K562 (cell line): ENCODE measurements around the gene TOX2. TPM values are rescaled to one million over a fixed set of nuclear protein-coding genes. Genes with fewer than 3 reads are reported as not detected.
A peak's percentile ranks its signal among the peaks of the same experiment; 100 is the strongest.

ENCODE experiments used
- BRF1 ChIP-seq: IDR thresholded peaks from 3 replicates; pipeline ENCODE4 v1.6.1; 2011; ENCODE audit warnings: borderline replicate concordance, mild to moderate bottlenecking; ENCODE audit not compliant: insufficient read length; ENCODE audit errors: extremely low read depth
- CHD4 ChIP-seq: fragments of 200-600 bp; sonication (generic); IDR thresholded peaks from 3 replicates; pipeline ENCODE4 v1.6.1; 2012; ENCODE audit warnings: low read depth, mild to moderate bottlenecking, mixed read lengths, low read length, inconsistent platforms; ENCODE audit not compliant: insufficient read depth, insufficient replicate concordance, poor library complexity, severe bottlenecking
- DPF2 ChIP-seq: fragments of 450-650 bp; IDR thresholded peaks from 2 replicates; pipeline ENCODE4 v1.6.1; 2016
- EZH2 ChIP-seq: IDR thresholded peaks from 2 replicates; pipeline ENCODE4 v1.6.1; 2012; ENCODE audit warnings: low read depth, mild to moderate bottlenecking, inconsistent platforms, low read length, borderline replicate concordance
- HDGF ChIP-seq: fragments of 450-650 bp; IDR thresholded peaks from 2 replicates; pipeline ENCODE4 v1.6.1; 2016
- HOMEZ ChIP-seq: fragments of 250-450 bp; sonication (Bioruptor Pico); IDR thresholded peaks from 2 replicates; pipeline ENCODE4 v1.4.0; 2020; ENCODE audit warnings: mild to moderate bottlenecking, moderate library complexity
- MAFF ChIP-seq: IDR thresholded peaks from 2 replicates; pipeline ENCODE4 v1.6.1; 2012; ENCODE audit warnings: low read length, improper control_type of control experiment
- MECOM ChIP-seq: fragments of 250-450 bp; sonication (Bioruptor Pico); IDR thresholded peaks from 2 replicates; pipeline ENCODE4 v1.8.0; 2022; ENCODE audit warnings: inconsistent platforms
- MTA2 ChIP-seq: fragments of 450-650 bp; IDR thresholded peaks from 2 replicates; pipeline ENCODE4 v1.6.1; 2016; ENCODE audit warnings: low read depth
- NFE2L1 ChIP-seq: fragments of 450-650 bp; IDR thresholded peaks from 2 replicates; pipeline ENCODE4 v1.6.1; 2016; ENCODE audit warnings: missing genetic modification characterization, low read depth, mild to moderate bottlenecking, missing compliant biosample characterization, moderate library complexity, borderline replicate concordance
- PYGO2 ChIP-seq: fragments of 450-650 bp; IDR thresholded peaks from 2 replicates; pipeline ENCODE4 v1.6.1; 2016; ENCODE audit warnings: mild to moderate bottlenecking, missing genetic modification characterization, moderate library complexity, missing compliant biosample characterization
- RBFOX2 ChIP-seq: fragments of 200-400 bp; formaldehyde crosslinking; IDR thresholded peaks from 2 replicates; pipeline ENCODE4 v1.6.1; 2017; ENCODE audit warnings: low read depth, mild to moderate bottlenecking, low read length, moderate library complexity
- TFAM ChIP-seq: fragments of 250-450 bp; sonication (Bioruptor Pico); conservative IDR thresholded peaks from 2 replicates; pipeline ENCODE4 v1.5.0; 2021; ENCODE audit warnings: mild to moderate bottlenecking, moderate library complexity
- TFE3 ChIP-seq: fragments of 450-650 bp; formaldehyde crosslinking; IDR thresholded peaks from 2 replicates; pipeline ENCODE4 v1.4.0; 2020; ENCODE audit warnings: mild to moderate bottlenecking, mixed read lengths
- ZBTB49 ChIP-seq: sonication (generic); formaldehyde crosslinking; IDR thresholded peaks from 2 replicates; pipeline ENCODE4 v1.8.0; 2022; ENCODE audit warnings: missing genetic modification reagents, mild to moderate bottlenecking, borderline replicate concordance
- ZNF184 ChIP-seq: sonication (generic); formaldehyde crosslinking; IDR thresholded peaks from 2 replicates; pipeline ENCODE4 v1.5.0; 2020; ENCODE audit warnings: missing genetic modification reagents
- ZNF217 ChIP-seq: sonication (generic); formaldehyde crosslinking; IDR thresholded peaks from 2 replicates; pipeline ENCODE4 v1.8.0; 2022; ENCODE audit warnings: mild to moderate bottlenecking, missing genetic modification reagents
- ZNF253 ChIP-seq: fragments of 250-450 bp; sonication (Bioruptor Pico); conservative IDR thresholded peaks from 2 replicates; pipeline ENCODE4 v1.6.1; 2021; ENCODE audit warnings: mild to moderate bottlenecking
- ZNF695 ChIP-seq: fragments of 450-650 bp; formaldehyde crosslinking; IDR thresholded peaks from 2 replicates; pipeline ENCODE4 v1.4.0; 2020; ENCODE audit warnings: mild to moderate bottlenecking, moderate library complexity
- ZNF696 ChIP-seq: fragments of 250-450 bp; sonication (Bioruptor Pico); conservative IDR thresholded peaks from 2 replicates; pipeline ENCODE4 v1.4.0; 2020; ENCODE audit warnings: mild to moderate bottlenecking, moderate library complexity
- ZNF77 ChIP-seq: fragments of 250-450 bp; sonication (Bioruptor Pico); IDR thresholded peaks from 2 replicates; pipeline ENCODE4 v1.5.0; 2020
- polyA plus RNA-seq, 8 experiments: library from polyadenylated mRNA; depleted of rRNA in 4 of 8; stranded (reverse) in 5 of 8; unstranded in 3 of 8; fragments of >200 nt; fragmentation: Nextera tagmentation in 2 of 8; fragmentation: Illumina TruSeq in 1 of 8; extraction: Ambion mirVana in 2 of 8; extraction: Trizol in 1 of 8; gene quantifications; 2 replicates each; pipeline versions ENCODE4 v1.2.1 to v1.2.3, GENCODE V29; 2011 to 2014; ENCODE audit warnings: inconsistent platforms in 1 of 8, missing spikeins in 1 of 8
- total RNA-seq, 7 experiments: library from RNA; depleted of rRNA in 6 of 7; stranded (reverse); fragments of >200 nt in 6 of 7; fragmentation: Illumina TruSeq in 2 of 7; extraction: Trizol in 2 of 7; gene quantifications; 2 replicates each; pipeline versions ENCODE4 v1.2.1 to v1.2.3, GENCODE V29; 2011 to 2021; ENCODE audit warnings: low replicate concordance in 1 of 7
- TF ChIP-seq, protein P1 (sequence below): fragments of 250-450 bp; sonication (Bioruptor Pico); IDR thresholded peaks from 2 replicates; pipeline ENCODE4 v1.8.0; 2022; ENCODE audit warnings: moderate library complexity, mild to moderate bottlenecking, inconsistent platforms
- TF ChIP-seq, protein P2 (sequence below): fragments of 250-450 bp; sonication (Bioruptor Pico); IDR thresholded peaks from 2 replicates; pipeline ENCODE4 v1.5.0; 2021

Gene TOX2
- total and polyA plus RNA-seq, 9 of the 15 experiments (the other 6 are each of a cell fraction or from before 2014, with no cell fraction given), result not detected

DNA sequence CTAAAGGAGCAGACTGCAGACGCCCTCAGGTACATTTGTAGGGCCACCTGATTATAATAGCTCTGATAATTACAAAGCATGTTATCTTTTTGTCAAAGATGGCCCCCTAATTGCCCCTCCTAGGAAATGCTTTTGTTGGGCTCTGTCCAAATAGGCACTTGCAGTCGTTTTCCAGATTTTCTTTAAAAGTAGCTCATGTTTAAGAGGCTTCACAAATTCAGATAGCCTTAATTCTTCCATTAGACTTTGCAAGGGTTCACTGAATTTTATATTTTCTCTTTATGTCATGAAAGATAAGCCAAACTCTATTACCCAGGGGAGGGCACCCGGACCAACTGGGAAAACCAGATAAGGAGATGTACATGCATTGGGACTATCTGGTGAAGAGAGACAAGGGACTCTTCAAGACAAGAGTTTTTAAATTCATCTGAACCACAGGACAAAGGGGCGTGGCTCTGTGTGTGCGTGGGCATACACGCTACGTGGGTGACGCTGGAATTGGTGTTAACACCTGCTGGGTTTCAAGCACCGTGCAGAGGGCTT, 95.6 kb downstream of the TOX2 start (continued):
- TF ChIP-seq RBFOX2, result no peak
- TF ChIP-seq MAFF, result no peak
- TF ChIP-seq MECOM, result no peak
- no peak for TF ChIP-seq HDGF
- peak; percentile 95 for TF ChIP-seq MTA2
- no peak for TF ChIP-seq ZNF695
- no peak for TF ChIP-seq CHD4
- TF ChIP-seq, protein P1, sequence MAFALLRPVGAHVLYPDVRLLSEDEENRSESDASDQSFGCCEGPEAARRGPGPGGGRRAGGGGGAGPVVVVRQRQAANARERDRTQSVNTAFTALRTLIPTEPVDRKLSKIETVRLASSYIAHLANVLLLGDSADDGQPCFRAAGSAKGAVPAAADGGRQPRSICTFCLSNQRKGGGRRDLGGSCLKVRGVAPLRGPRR, result no peak
- no peak for TF ChIP-seq TFAM (CRISPR knock-in tag)
- TF ChIP-seq ZNF184, result no peak
- no peak for TF ChIP-seq ZNF77
- TF ChIP-seq EZH2, result no peak
- no peak for TF ChIP-seq ZNF253 (CRISPR knock-in tag)
- no peak for TF ChIP-seq ZNF217 (CRISPR knock-in tag)
- peak; percentile 70; the same call in 1 of the 2 replicates for TF ChIP-seq PYGO2
- no peak for TF ChIP-seq ZBTB49 (CRISPR knock-in tag)
- no peak for TF ChIP-seq TFE3
- TF ChIP-seq DPF2, result peak; percentile 82
- TF ChIP-seq NFE2L1 (tag), result no peak
- TF ChIP-seq, protein P2, sequence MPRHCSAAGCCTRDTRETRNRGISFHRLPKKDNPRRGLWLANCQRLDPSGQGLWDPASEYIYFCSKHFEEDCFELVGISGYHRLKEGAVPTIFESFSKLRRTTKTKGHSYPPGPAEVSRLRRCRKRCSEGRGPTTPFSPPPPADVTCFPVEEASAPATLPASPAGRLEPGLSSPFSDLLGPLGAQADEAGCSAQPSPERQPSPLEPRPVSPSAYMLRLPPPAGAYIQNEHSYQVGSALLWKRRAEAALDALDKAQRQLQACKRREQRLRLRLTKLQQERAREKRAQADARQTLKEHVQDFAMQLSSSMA (CRISPR knock-in tag), result no peak
- TF ChIP-seq HOMEZ, result no peak
- TF ChIP-seq ZNF696, result no peak
- no peak for TF ChIP-seq BRF1
